NT2/D1 (cell line): Measurements from ENCODE around the gene DNM3.

ENCODE experiments used
- YY1 ChIP-seq: IDR thresholded peaks from 2 replicates; pipeline ENCODE4 v1.6.1; 2011; ENCODE audit not compliant: insufficient read length, insufficient read depth
- ZNF274 ChIP-seq: IDR thresholded peaks from 2 replicates; pipeline ENCODE4 v1.6.1; 2011; ENCODE audit warnings: mild to moderate bottlenecking, low read depth, low read length

- TF ChIP-seq ZNF274 (no peak), YY1 (no peak)
Measured at GRCh38 chr1:171881442-171881841, 40.1 kb downstream of the DNM3 start.
